Neural cell (in vitro differentiated cells): ENCODE data around the gene ACBD3. TPM values are rescaled to one million over a fixed set of nuclear protein-coding genes. Genes with fewer than 3 reads are reported as not detected.

Experiments
- H2AFZ ChIP-seq: fragments of 200-600, 300-800 bp; sonication (generic), shearing (Covaris generic); 2 replicates; pipeline ENCODE4 v1.6.0; 2014; ENCODE audit warnings: low read depth, mild to moderate bottlenecking, antibody characterized with exemption, low read length, moderate library complexity
- H3F3A ChIP-seq: fragments of 200-600 bp; shearing (Covaris generic); 2 replicates; pipeline ENCODE4 v1.6.1; 2016; ENCODE audit warnings: mild to moderate bottlenecking, moderate library complexity, mixed read lengths, antibody characterized with exemption, low read length; ENCODE audit not compliant: insufficient read depth, poor library complexity, severe bottlenecking
- H3K27ac ChIP-seq: fragments of 200-600, 300-800 bp; sonication (generic), shearing (Covaris generic); 2 replicates; pipeline ENCODE4 v1.5.1; 2014; ENCODE audit warnings: mild to moderate bottlenecking, low read length, moderate library complexity
- H3K27me3 ChIP-seq: fragments of 300-800, 200-600 bp; sonication (generic), shearing (Covaris generic); 2 replicates; pipeline ENCODE4 v1.6.0; 2014; ENCODE audit warnings: mild to moderate bottlenecking, low read depth, low read length, moderate library complexity; ENCODE audit not compliant: insufficient read depth
- H3K36me3 ChIP-seq: fragments of 300-800, 200-600 bp; sonication (generic), shearing (Covaris generic); 2 replicates; pipeline ENCODE4 v1.5.1; 2014; ENCODE audit warnings: mild to moderate bottlenecking, antibody characterized with exemption, low read length, moderate library complexity; ENCODE audit not compliant: insufficient read depth
- H3K4me2 ChIP-seq: fragments of 300-800, 200-600 bp; sonication (generic), shearing (Covaris generic); 2 replicates; pipeline ENCODE4 v1.6.0; 2014; ENCODE audit warnings: mild to moderate bottlenecking, low read length
- H3K4me3 ChIP-seq: fragments of 300-800, 200-600 bp; sonication (generic), shearing (Covaris generic); 2 replicates; pipeline ENCODE4 v1.5.1; 2014; ENCODE audit warnings: mild to moderate bottlenecking, low read length, moderate library complexity
- H3K79me2 ChIP-seq: fragments of 200-600 bp; shearing (Covaris generic); replicated peaks from 2 replicates; pipeline ENCODE4 v1.6.0; 2014; ENCODE audit warnings: mild to moderate bottlenecking, low read length, moderate library complexity; ENCODE audit not compliant: insufficient read depth
- H3K9ac ChIP-seq: fragments of 300-800, 200-600 bp; sonication (generic), shearing (Covaris generic); 2 replicates; pipeline ENCODE4 v1.6.1; 2016; ENCODE audit warnings: mild to moderate bottlenecking, low read length, mixed read lengths
- H3K9me2 ChIP-seq: fragments of 200-600 bp; shearing (Covaris generic); 2 replicates; pipeline ENCODE4 v1.6.1; 2016; ENCODE audit warnings: mild to moderate bottlenecking, low read length, mixed read lengths; ENCODE audit not compliant: insufficient read depth
- H3K9me3 ChIP-seq: fragments of 200-600, 300-800 bp; sonication (generic), shearing (Covaris generic); 2 replicates; pipeline ENCODE4 v1.6.1; 2016; ENCODE audit warnings: mild to moderate bottlenecking, mixed run types, low read length, moderate library complexity, mixed read lengths
- H4K20me1 ChIP-seq: fragments of 200-600 bp; shearing (Covaris generic); 2 replicates; pipeline ENCODE4 v1.6.1; 2016; ENCODE audit warnings: mild to moderate bottlenecking, mixed run types; ENCODE audit not compliant: insufficient read depth
- CTCF ChIP-seq: fragments of 450-650 bp; IDR thresholded peaks from 2 replicates; pipeline ENCODE4 v1.5.1; 2014; ENCODE audit warnings: antibody characterized with exemption, mild to moderate bottlenecking, moderate library complexity; ENCODE audit not compliant: poor library complexity, severe bottlenecking
- EP300 ChIP-seq: fragments of 450-650 bp; conservative IDR thresholded peaks from 2 replicates; pipeline ENCODE4 v1.6.1; 2014; ENCODE audit warnings: antibody characterized with exemption, mild to moderate bottlenecking, moderate library complexity; ENCODE audit not compliant: poor library complexity, severe bottlenecking
- EZH2 ChIP-seq: fragments of 200-600, 300-800 bp; shearing (Covaris generic), sonication (generic); IDR thresholded peaks from 2 replicates; pipeline ENCODE4 v1.6.1; 2014; ENCODE audit warnings: antibody characterized with exemption, low read length, borderline replicate concordance, mild to moderate bottlenecking; ENCODE audit not compliant: insufficient read depth, poor library complexity, severe bottlenecking
- MXI1 ChIP-seq: fragments of 450-650 bp; conservative IDR thresholded peaks from 2 replicates; pipeline ENCODE4 v1.6.1; 2014; ENCODE audit warnings: antibody characterized with exemption, mild to moderate bottlenecking; ENCODE audit not compliant: poor library complexity, severe bottlenecking
- POLR2AphosphoS5 ChIP-seq: IDR thresholded peaks from 2 replicates; pipeline ENCODE4 v1.6.1; 2012
- RAD21 ChIP-seq: fragments of 450-650 bp; conservative IDR thresholded peaks from 2 replicates; pipeline ENCODE4 v1.6.1; 2014; ENCODE audit warnings: antibody characterized with exemption, mild to moderate bottlenecking, moderate library complexity
- SMC3 ChIP-seq: fragments of 450-650 bp; conservative IDR thresholded peaks from 2 replicates; pipeline ENCODE4 v1.6.1; 2014; ENCODE audit warnings: antibody characterized with exemption, mild to moderate bottlenecking, moderate library complexity; ENCODE audit not compliant: poor library complexity
- TAF1 ChIP-seq: IDR thresholded peaks from 2 replicates; pipeline ENCODE4 v1.6.1; 2012; ENCODE audit warnings: low read depth
- polyA plus RNA-seq: library from polyadenylated mRNA; depleted of rRNA; stranded (reverse); fragments of >200 nt; gene quantifications from 2 replicates; pipeline ENCODE4 v1.2.3, GENCODE V29; 2014
- TF ChIP-seq, protein P1 (sequence below): IDR thresholded peaks from 2 replicates; pipeline ENCODE4 v1.6.1; 2012; ENCODE audit warnings: borderline replicate concordance

Gene ACBD3
- polyA plus RNA-seq, 1 donor from 2014 or later = 30.8 TPM

DNA sequence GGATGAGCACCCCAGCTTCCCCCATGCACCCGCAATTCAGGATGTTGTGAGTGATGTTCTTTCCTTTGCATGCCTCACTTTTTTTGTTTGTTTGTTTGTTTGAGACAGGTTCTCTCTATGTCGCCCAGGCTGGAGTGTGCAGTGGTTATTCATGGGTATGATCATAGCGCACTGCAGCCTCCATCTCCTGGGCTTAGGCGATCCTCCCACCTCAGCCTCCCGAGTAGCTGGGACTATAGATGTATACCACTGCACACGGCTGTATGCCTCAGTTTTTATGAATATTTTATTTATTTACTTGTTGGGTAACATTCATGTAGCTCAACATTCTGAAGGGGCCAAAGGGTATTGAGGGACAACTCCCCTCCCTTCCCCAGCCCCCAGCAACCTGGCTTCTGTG is 69.2 kb downstream of the ACBD3 start:
- TF ChIP-seq RAD21 (no peak), SMC3 (no peak), EZH2 (no peak), TAF1 (no peak), CTCF (no peak), MXI1 (no peak), POLR2AphosphoS5 (no peak), EP300 (no peak)
- TF ChIP-seq, protein P1, sequence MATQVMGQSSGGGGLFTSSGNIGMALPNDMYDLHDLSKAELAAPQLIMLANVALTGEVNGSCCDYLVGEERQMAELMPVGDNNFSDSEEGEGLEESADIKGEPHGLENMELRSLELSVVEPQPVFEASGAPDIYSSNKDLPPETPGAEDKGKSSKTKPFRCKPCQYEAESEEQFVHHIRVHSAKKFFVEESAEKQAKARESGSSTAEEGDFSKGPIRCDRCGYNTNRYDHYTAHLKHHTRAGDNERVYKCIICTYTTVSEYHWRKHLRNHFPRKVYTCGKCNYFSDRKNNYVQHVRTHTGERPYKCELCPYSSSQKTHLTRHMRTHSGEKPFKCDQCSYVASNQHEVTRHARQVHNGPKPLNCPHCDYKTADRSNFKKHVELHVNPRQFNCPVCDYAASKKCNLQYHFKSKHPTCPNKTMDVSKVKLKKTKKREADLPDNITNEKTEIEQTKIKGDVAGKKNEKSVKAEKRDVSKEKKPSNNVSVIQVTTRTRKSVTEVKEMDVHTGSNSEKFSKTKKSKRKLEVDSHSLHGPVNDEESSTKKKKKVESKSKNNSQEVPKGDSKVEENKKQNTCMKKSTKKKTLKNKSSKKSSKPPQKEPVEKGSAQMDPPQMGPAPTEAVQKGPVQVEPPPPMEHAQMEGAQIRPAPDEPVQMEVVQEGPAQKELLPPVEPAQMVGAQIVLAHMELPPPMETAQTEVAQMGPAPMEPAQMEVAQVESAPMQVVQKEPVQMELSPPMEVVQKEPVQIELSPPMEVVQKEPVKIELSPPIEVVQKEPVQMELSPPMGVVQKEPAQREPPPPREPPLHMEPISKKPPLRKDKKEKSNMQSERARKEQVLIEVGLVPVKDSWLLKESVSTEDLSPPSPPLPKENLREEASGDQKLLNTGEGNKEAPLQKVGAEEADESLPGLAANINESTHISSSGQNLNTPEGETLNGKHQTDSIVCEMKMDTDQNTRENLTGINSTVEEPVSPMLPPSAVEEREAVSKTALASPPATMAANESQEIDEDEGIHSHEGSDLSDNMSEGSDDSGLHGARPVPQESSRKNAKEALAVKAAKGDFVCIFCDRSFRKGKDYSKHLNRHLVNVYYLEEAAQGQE = no peak
- Histone ChIP-seq H3K4me3 (no peak overlapping the region), H3F3A (no peaks in the 10 kb centered on the region)

DNA sequence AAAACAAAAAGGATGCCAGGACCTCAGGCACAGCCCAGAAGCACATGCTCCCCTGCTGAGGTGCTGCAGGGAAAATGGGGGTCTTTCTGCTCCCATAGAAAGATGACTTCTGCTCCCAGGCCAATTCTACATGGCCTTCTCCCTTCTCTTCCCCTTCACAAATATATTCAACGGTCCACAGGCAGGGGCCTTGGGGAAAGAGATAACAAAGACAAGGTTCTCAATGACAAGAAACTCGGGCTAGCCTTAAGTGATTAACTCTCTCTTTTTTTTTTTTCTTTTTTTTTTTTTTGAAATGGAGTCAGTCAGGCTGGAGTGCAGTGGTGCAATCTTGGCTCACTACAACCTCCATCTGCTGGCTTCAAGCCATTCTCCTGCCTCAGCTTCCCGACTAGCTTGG is 69.9 kb downstream of the ACBD3 start:
- no peak overlapping the region for H3K9ac ChIP-seq
- H3F3A ChIP-seq = no peaks in the 10 kb centered on the region
- no peak overlapping the region for H2AFZ ChIP-seq
- no peaks in the 10 kb centered on the region for H3K27me3 ChIP-seq
- H4K20me1 ChIP-seq = no peaks in the 10 kb centered on the region
- TF ChIP-seq, protein P1 = no peak
- TF ChIP-seq CTCF (no peak), MXI1 (no peak), EZH2 (no peak), POLR2AphosphoS5 (no peak), RAD21 (no peak), SMC3 (no peak), TAF1 (no peak), EP300 (no peak)
- no peak overlapping the region for H3K4me3 ChIP-seq
- H3K36me3 ChIP-seq = no peaks in the 10 kb centered on the region
- no peaks in the 10 kb centered on the region for H3K79me2 ChIP-seq
- no peak overlapping the region for H3K27ac ChIP-seq
- no peaks in the 10 kb centered on the region for H3K9me3 ChIP-seq
- H3K9me2 ChIP-seq = no peaks in the 10 kb centered on the region
- no peak overlapping the region for H3K4me2 ChIP-seq

More for the DNA sequence above, 69.2 kb downstream of the ACBD3 start:
- H3K4me2 ChIP-seq = no peak overlapping the region
- no peaks in the 10 kb centered on the region for H3K36me3 ChIP-seq
- no peaks in the 10 kb centered on the region for H3K9me3 ChIP-seq
- no peak overlapping the region for H3K27ac ChIP-seq
- no peak overlapping the region for H2AFZ ChIP-seq
- H3K79me2 ChIP-seq = no peaks in the 10 kb centered on the region
- peaks cover under 1% of the 10 kb centered on the region for H3K27me3 ChIP-seq
- no peak overlapping the region for H3K9ac ChIP-seq
- no peaks in the 10 kb centered on the region for H3K9me2 ChIP-seq
- H4K20me1 ChIP-seq = no peaks in the 10 kb centered on the region
